Measurements from ENCODE around the gene GRIA1.

The GRIA1 gene

DNA sequence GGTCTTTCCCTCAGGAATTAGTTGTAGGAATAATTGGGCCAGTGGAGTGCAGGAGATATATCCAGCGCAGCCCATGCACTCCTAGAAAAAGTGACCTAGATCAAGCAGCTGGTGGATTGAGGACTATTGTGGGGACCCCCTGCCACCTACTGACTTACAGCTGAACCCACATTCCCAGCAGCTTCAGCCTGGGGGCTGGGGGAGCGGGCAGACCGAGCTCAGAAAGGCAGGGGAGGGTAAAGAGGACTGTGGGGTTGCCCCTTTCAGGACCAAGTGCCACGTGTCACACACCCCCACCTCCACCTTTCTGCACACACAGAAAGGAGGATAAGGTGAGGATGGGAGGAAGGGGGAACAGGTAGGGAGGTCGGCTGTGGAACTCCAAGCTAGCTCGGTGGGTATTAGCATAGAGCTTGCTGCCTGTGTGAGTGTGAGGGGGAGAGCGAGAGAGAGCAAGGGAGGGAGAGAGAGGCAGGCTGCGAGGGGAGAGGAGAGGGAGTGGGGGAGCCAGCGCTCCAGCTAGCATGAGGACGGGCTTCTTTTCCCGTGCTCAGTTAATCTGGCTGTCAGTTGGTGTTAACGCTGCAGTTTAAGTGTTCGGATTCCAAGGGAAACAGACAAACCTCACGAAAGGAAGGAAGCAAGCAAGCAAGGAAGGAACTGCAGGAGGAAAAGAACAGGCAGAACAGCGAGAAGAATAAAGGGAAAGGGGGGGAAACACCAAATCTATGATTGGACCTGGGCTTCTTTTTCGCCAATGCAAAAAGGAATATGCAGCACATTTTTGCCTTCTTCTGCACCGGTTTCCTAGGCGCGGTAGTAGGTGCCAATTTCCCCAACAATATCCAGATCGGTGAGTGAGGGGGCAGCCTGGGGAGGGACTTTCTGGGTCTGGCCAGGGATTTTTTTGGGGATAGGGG, at the start of gene GRIA1:
TSS of gene GRIA1 (plus strand) at position 553 of the 920 bp plus-strand sequence.
- peak; percentile 16 for DNase-seq (ENCODE audit: low read depth, low spot score)
- Histone ChIP-seq H3K27me3 (ENCODE audit: insufficient read depth, insufficient read length) (peaks cover 17% of the 10 kb centered on the region), H3K9me3 (ENCODE audit: insufficient read depth, low read length) (no peaks in the 10 kb centered on the region), H3K4me1 (ENCODE audit: insufficient read depth, insufficient read length) (peaks cover 2% of the 10 kb centered on the region), H3K4me3 (ENCODE audit: insufficient read length, low read depth) (peak within 1 kb of the TSS; percentile 29), H3K36me3 (ENCODE audit: insufficient read depth, insufficient read length, low read length) (no peaks in the 10 kb centered on the region), H3K9ac (ENCODE audit: insufficient read length, low read depth) (peak within 1 kb of the TSS; percentile 39)
- TF ChIP-seq YY1 (IDR thresholded peaks at IDR 0.05; ENCODE audit: insufficient read depth, insufficient read length), result no peak
- no peak for TF ChIP-seq ZNF274 (IDR thresholded peaks at IDR 0.05; ENCODE audit: low read depth, low read length)
- no peak for TF ChIP-seq SUZ12 (IDR thresholded peaks at IDR 0.05; ENCODE audit: extremely low read depth, insufficient read depth, insufficient read length)

DNA sequence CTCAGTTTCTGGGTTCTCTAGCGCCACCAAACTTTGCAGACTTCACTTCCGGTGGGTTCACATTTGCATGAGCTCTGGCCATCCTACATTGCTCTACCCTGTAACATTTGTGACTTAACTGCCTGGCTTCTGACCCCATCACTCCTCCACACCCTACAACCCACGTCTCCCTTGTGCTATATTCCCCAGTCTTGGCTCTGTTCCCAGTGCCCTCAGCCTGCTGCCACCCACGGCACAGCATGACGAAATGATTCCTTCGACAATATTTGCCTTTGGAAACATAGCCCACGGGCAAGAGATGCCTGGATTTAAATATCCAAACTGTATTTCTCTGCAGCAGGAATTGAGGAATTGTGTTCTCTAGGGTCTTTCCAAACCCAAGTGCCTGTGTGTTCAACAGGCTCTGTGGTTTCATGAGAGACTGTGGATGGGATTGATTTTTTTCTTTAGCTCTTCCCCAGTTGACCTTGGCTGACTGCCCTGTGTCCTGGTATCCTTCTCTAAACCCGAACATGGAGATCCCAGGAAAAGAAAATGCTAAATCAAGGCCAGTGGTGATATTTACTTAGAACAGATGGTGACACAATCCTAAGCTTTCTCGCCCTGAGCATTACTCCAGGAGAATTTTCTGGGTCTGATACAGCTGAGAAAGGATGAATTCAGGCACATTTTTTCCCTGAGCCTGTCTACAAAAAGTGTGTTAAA, 44.4 kb upstream of the GRIA1 start:
- Histone ChIP-seq H3K9ac (ENCODE audit: insufficient read length, low read depth) (no peak overlapping the region), H3K4me1 (ENCODE audit: insufficient read depth, insufficient read length) (no peaks in the 10 kb centered on the region), H3K36me3 (ENCODE audit: insufficient read depth, insufficient read length, low read length) (no peaks in the 10 kb centered on the region), H3K4me3 (ENCODE audit: insufficient read length, low read depth) (no peak overlapping the region), H3K9me3 (ENCODE audit: insufficient read depth, low read length) (no peaks in the 10 kb centered on the region), H3K27me3 (ENCODE audit: insufficient read depth, insufficient read length) (no peaks in the 10 kb centered on the region)
- TF ChIP-seq SUZ12 (IDR thresholded peaks at IDR 0.05; ENCODE audit: extremely low read depth, insufficient read depth, insufficient read length), result no peak
- no peak for TF ChIP-seq ZNF274 (IDR thresholded peaks at IDR 0.05; ENCODE audit: low read depth, low read length)
- no peak for TF ChIP-seq YY1 (IDR thresholded peaks at IDR 0.05; ENCODE audit: insufficient read depth, insufficient read length)
- no peak for DNase-seq (ENCODE audit: low read depth, low spot score)

DNA sequence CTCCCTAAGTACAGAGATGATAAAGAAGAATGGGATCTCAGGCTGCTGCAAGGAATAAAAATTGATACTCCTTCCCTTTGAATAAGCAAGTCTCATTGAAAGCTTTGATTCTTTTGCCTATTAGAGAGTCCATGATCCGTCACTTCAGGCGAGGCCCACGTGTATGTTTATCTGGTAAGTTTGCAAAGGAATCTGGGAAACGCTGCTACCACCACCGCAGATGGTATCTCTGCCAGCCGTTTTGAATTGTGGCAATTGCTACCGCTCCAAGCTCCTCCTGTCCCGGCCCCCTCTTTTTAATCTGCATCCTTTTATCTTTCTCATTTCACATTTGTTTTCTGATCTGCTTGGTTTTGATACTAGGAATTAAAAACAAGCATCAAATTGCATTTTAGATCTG, 42.9 kb upstream of the GRIA1 start:
- no peak for TF ChIP-seq ZNF274 (IDR thresholded peaks at IDR 0.05; ENCODE audit: low read depth, low read length)
- TF ChIP-seq SUZ12 (IDR thresholded peaks at IDR 0.05; ENCODE audit: extremely low read depth, insufficient read depth, insufficient read length), result no peak
- TF ChIP-seq YY1 (IDR thresholded peaks at IDR 0.05; ENCODE audit: insufficient read depth, insufficient read length), result no peak
- Histone ChIP-seq H3K9me3 (ENCODE audit: insufficient read depth, low read length) (no peaks in the 10 kb centered on the region), H3K36me3 (ENCODE audit: insufficient read depth, insufficient read length, low read length) (no peaks in the 10 kb centered on the region), H3K9ac (ENCODE audit: insufficient read length, low read depth) (no peak overlapping the region), H3K4me1 (ENCODE audit: insufficient read depth, insufficient read length) (no peaks in the 10 kb centered on the region), H3K27me3 (ENCODE audit: insufficient read depth, insufficient read length) (no peaks in the 10 kb centered on the region), H3K4me3 (ENCODE audit: insufficient read length, low read depth) (no peak overlapping the region)
- DNase-seq (ENCODE audit: low read depth, low spot score), result no peak

DNA sequence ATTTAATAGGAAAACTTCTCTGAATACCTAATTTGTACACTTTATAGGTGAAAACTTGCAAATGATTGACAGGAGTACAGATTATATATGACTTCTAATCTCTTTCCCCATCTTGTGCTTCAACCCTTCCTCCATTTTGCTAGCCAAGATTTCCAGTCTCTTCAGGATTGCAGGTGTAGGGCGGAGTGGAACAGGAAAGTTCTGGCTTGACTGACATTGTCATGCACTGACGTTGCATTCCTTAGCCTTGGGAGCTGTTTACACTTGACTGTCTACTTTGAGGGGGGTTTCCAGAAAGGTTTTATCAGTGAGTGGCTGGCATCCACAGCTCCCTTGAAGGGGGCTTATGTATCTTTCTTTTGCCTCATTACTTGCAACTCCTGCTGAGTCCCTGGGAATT, 34.1 kb upstream of the GRIA1 start:
- Histone ChIP-seq H3K9me3 (ENCODE audit: insufficient read depth, low read length) (no peaks in the 10 kb centered on the region), H3K9ac (ENCODE audit: insufficient read length, low read depth) (no peak overlapping the region), H3K4me1 (ENCODE audit: insufficient read depth, insufficient read length) (no peaks in the 10 kb centered on the region), H3K36me3 (ENCODE audit: insufficient read depth, insufficient read length, low read length) (no peaks in the 10 kb centered on the region), H3K4me3 (ENCODE audit: insufficient read length, low read depth) (no peak overlapping the region), H3K27me3 (ENCODE audit: insufficient read depth, insufficient read length) (no peaks in the 10 kb centered on the region)
- DNase-seq (ENCODE audit: low read depth, low spot score), result peak; percentile 39
- TF ChIP-seq ZNF274 (IDR thresholded peaks at IDR 0.05; ENCODE audit: low read depth, low read length) (no peak), YY1 (IDR thresholded peaks at IDR 0.05; ENCODE audit: insufficient read depth, insufficient read length) (no peak), SUZ12 (IDR thresholded peaks at IDR 0.05; ENCODE audit: extremely low read depth, insufficient read depth, insufficient read length) (no peak)

DNA sequence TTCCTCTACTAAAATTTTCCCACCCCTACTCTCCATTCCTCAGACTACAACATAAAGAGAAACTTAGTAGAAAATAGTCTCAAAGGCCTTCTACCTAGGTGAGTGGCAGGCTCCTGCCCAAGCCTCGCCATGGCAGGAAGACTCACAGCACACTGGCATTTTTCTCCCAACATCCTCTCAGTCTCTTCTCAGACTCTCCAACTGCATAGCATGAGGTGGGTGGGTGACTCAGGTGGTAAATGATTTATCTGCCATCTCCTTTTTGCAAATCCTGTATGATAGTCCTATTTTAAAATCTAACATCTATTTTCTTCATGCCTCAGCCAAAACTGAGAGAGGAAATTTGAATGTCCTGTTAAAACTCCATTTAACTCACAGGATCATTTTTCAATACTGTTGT, 33.5 kb upstream of the GRIA1 start:
- no peak overlapping the region for H3K4me3 ChIP-seq (ENCODE audit: insufficient read length, low read depth)
- H3K9me3 ChIP-seq (ENCODE audit: insufficient read depth, low read length), result no peaks in the 10 kb centered on the region
- no peaks in the 10 kb centered on the region for H3K4me1 ChIP-seq (ENCODE audit: insufficient read depth, insufficient read length)
- no peaks in the 10 kb centered on the region for H3K27me3 ChIP-seq (ENCODE audit: insufficient read depth, insufficient read length)
- no peak overlapping the region for H3K9ac ChIP-seq (ENCODE audit: insufficient read length, low read depth)
- DNase-seq (ENCODE audit: low read depth, low spot score), result no peak
- H3K36me3 ChIP-seq (ENCODE audit: insufficient read depth, insufficient read length, low read length), result no peaks in the 10 kb centered on the region
- no peak for TF ChIP-seq ZNF274 (IDR thresholded peaks at IDR 0.05; ENCODE audit: low read depth, low read length)
- no peak for TF ChIP-seq YY1 (IDR thresholded peaks at IDR 0.05; ENCODE audit: insufficient read depth, insufficient read length)
- no peak for TF ChIP-seq SUZ12 (IDR thresholded peaks at IDR 0.05; ENCODE audit: extremely low read depth, insufficient read depth, insufficient read length)

DNA sequence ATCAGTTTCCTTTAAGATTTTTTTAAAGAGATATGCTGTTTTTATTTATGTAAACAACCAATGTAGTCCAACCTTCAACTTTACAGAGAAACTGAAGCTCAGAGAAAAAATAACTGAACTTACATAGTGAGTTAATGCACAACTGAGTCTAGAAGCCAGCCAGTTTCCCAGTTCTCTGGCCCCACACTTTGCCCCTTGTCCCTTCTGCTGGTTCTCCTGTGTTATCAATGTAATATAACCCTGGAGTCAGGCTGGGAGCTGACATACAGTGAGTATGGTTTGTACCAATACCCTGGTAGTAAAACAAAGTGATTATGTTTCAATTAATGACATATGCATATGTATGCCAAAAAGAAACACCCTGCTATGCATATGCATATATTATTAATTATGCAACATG, 32.2 kb upstream of the GRIA1 start:
- TF ChIP-seq YY1 (IDR thresholded peaks at IDR 0.05; ENCODE audit: insufficient read depth, insufficient read length), result no peak
- TF ChIP-seq SUZ12 (IDR thresholded peaks at IDR 0.05; ENCODE audit: extremely low read depth, insufficient read depth, insufficient read length), result no peak
- no peak for TF ChIP-seq ZNF274 (IDR thresholded peaks at IDR 0.05; ENCODE audit: low read depth, low read length)
- no peak for DNase-seq (ENCODE audit: low read depth, low spot score)
- Histone ChIP-seq H3K36me3 (ENCODE audit: insufficient read depth, insufficient read length, low read length) (no peaks in the 10 kb centered on the region), H3K27me3 (ENCODE audit: insufficient read depth, insufficient read length) (no peaks in the 10 kb centered on the region), H3K4me3 (ENCODE audit: insufficient read length, low read depth) (no peak overlapping the region), H3K9me3 (ENCODE audit: insufficient read depth, low read length) (no peaks in the 10 kb centered on the region), H3K4me1 (ENCODE audit: insufficient read depth, insufficient read length) (no peaks in the 10 kb centered on the region), H3K9ac (ENCODE audit: insufficient read length, low read depth) (no peak overlapping the region)
